Measurements from ENCODE around the gene CSAD. TPM values are rescaled to one million over a fixed set of nuclear protein-coding genes. Genes with fewer than 3 reads are reported as not detected.

CSAD gene
- total and polyA plus RNA-seq, 2 experiments from 2014 or later: 3.2 to 7.1 TPM

DNA sequence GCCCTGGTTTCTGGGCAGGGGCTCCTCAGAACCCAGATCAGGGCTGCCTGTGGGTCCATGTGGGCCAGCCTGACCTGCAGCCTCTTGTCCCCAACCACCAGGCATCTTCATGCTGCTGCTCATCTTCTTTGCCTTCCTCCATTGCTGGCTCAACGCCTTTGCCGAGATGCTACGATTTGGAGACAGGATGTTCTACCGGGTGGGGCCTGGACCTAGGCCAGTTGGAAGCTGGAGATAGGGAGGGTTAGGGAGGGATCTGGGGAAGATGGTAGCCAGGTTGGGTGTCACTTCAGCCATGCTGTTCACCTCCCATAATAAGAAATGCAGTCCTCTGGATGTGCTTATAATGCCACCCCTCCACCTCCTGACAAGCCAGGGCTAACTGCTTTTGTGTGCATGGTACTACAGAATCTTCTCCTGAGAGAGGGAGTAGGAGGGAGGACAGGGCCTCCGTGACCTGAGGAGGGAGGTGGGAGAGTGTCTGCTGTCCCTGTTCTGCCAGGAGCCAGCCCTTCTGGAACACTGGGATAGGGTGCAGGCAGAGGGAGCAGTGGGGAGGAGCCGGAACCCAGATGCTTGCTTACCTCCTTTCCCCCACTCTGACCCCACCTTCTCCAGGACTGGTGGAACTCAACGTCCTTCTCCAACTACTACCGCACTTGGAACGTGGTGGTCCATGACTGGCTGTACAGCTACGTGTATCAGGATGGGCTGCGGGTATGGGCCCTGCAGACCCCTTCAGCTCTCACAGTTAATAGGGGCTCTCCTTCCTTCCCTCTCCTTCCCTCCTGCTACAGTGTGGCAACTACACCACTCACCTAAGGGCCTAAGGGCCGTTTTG, 59.8 kb downstream of the CSAD start (continued):
- TF ChIP-seq, protein P1, sequence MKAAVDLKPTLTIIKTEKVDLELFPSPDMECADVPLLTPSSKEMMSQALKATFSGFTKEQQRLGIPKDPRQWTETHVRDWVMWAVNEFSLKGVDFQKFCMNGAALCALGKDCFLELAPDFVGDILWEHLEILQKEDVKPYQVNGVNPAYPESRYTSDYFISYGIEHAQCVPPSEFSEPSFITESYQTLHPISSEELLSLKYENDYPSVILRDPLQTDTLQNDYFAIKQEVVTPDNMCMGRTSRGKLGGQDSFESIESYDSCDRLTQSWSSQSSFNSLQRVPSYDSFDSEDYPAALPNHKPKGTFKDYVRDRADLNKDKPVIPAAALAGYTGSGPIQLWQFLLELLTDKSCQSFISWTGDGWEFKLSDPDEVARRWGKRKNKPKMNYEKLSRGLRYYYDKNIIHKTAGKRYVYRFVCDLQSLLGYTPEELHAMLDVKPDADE (IDR thresholded peaks at IDR 0.05): no peak

DNA sequence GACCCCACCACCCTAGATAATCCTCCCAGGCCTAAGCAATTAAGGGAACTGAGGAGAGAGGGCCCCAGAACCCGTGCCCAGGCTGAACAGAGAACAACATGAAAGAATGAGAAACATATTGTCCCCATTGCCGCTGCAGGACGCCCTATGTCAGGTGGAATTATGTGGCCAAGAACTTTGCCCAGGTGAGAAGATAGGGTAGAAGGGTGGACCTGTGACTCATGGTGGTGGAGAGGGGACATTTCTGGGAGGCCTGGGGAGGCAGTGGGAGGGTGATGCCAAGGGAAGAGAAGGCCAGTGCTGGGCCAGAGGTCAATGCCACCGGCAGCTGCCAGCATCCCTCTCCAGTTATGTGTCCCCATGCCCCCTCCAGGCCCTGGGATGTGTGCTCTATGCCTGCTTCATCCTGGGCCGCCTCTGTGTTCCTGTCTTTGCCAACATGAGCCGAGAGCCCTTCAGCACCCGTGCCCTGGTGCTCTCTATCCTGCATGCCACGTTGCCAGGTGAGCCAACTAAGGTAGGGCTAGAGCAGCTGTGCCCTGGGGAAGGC, 61.9 kb downstream of the CSAD start:
- Mint-ChIP-seq H3K4me1 (no peaks in the 10 kb centered on the region; the same call in 2 of the 3 replicates), H3K4me3 (no peak overlapping the region), H3K27ac (no peak overlapping the region), H3K9me3 (peaks cover 4% of the 10 kb centered on the region; the same call in 2 of the 3 replicates), H3K27me3 (ENCODE audit: insufficient read depth, low read depth, poor library complexity) (peaks cover 11% of the 10 kb centered on the region), H3K36me3 (ENCODE audit: low read depth) (no peaks in the 10 kb centered on the region; the same call in 2 of the 3 replicates)
- H3K4me2 ChIP-seq: no peak overlapping the region
- H4K20me1 ChIP-seq (replicated peaks; ENCODE audit: insufficient read depth): no peaks in the 10 kb centered on the region
- 0 out of 2 replicates have a peak, but pooled peaks cover 4% of the 10 kb centered on the region for H3F3A ChIP-seq (replicated peaks; ENCODE audit: low read depth)
- H3K27ac ChIP-seq (ENCODE audit: low read depth): no peak overlapping the region
- no peak overlapping the region for H2AFZ ChIP-seq
- H3K36me3 ChIP-seq (ENCODE audit: insufficient read depth): no peaks in the 10 kb centered on the region
- H3K9me2 ChIP-seq (ENCODE audit: insufficient read depth): peaks cover 3% of the 10 kb centered on the region; the same call in 1 of the 2 replicates
- no peak for DNase-seq (ENCODE audit: low spot score)
- H3K4me1 ChIP-seq (ENCODE audit: insufficient read depth): no peaks in the 10 kb centered on the region
- no peak for ATAC-seq
- H3K27me3 ChIP-seq (ENCODE audit: insufficient read depth): no peaks in the 10 kb centered on the region
- no peak overlapping the region for H3K4me3 ChIP-seq
- H3K79me2 ChIP-seq (replicated peaks; ENCODE audit: insufficient read depth): no peaks in the 10 kb centered on the region
- TF ChIP-seq, protein P1 (IDR thresholded peaks at IDR 0.05): no peak
- TF ChIP-seq, protein P2, sequence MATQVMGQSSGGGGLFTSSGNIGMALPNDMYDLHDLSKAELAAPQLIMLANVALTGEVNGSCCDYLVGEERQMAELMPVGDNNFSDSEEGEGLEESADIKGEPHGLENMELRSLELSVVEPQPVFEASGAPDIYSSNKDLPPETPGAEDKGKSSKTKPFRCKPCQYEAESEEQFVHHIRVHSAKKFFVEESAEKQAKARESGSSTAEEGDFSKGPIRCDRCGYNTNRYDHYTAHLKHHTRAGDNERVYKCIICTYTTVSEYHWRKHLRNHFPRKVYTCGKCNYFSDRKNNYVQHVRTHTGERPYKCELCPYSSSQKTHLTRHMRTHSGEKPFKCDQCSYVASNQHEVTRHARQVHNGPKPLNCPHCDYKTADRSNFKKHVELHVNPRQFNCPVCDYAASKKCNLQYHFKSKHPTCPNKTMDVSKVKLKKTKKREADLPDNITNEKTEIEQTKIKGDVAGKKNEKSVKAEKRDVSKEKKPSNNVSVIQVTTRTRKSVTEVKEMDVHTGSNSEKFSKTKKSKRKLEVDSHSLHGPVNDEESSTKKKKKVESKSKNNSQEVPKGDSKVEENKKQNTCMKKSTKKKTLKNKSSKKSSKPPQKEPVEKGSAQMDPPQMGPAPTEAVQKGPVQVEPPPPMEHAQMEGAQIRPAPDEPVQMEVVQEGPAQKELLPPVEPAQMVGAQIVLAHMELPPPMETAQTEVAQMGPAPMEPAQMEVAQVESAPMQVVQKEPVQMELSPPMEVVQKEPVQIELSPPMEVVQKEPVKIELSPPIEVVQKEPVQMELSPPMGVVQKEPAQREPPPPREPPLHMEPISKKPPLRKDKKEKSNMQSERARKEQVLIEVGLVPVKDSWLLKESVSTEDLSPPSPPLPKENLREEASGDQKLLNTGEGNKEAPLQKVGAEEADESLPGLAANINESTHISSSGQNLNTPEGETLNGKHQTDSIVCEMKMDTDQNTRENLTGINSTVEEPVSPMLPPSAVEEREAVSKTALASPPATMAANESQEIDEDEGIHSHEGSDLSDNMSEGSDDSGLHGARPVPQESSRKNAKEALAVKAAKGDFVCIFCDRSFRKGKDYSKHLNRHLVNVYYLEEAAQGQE (IDR thresholded peaks at IDR 0.05; ENCODE audit: unreplicated experiment): no peak
- no peak for TF ChIP-seq STAT1 (IDR thresholded peaks at IDR 0.05; ENCODE audit: unreplicated experiment)
- no peak for TF ChIP-seq EZH2phosphoT487 (IDR thresholded peaks at IDR 0.05; ENCODE audit: unreplicated experiment)
- TF ChIP-seq, protein P3, sequence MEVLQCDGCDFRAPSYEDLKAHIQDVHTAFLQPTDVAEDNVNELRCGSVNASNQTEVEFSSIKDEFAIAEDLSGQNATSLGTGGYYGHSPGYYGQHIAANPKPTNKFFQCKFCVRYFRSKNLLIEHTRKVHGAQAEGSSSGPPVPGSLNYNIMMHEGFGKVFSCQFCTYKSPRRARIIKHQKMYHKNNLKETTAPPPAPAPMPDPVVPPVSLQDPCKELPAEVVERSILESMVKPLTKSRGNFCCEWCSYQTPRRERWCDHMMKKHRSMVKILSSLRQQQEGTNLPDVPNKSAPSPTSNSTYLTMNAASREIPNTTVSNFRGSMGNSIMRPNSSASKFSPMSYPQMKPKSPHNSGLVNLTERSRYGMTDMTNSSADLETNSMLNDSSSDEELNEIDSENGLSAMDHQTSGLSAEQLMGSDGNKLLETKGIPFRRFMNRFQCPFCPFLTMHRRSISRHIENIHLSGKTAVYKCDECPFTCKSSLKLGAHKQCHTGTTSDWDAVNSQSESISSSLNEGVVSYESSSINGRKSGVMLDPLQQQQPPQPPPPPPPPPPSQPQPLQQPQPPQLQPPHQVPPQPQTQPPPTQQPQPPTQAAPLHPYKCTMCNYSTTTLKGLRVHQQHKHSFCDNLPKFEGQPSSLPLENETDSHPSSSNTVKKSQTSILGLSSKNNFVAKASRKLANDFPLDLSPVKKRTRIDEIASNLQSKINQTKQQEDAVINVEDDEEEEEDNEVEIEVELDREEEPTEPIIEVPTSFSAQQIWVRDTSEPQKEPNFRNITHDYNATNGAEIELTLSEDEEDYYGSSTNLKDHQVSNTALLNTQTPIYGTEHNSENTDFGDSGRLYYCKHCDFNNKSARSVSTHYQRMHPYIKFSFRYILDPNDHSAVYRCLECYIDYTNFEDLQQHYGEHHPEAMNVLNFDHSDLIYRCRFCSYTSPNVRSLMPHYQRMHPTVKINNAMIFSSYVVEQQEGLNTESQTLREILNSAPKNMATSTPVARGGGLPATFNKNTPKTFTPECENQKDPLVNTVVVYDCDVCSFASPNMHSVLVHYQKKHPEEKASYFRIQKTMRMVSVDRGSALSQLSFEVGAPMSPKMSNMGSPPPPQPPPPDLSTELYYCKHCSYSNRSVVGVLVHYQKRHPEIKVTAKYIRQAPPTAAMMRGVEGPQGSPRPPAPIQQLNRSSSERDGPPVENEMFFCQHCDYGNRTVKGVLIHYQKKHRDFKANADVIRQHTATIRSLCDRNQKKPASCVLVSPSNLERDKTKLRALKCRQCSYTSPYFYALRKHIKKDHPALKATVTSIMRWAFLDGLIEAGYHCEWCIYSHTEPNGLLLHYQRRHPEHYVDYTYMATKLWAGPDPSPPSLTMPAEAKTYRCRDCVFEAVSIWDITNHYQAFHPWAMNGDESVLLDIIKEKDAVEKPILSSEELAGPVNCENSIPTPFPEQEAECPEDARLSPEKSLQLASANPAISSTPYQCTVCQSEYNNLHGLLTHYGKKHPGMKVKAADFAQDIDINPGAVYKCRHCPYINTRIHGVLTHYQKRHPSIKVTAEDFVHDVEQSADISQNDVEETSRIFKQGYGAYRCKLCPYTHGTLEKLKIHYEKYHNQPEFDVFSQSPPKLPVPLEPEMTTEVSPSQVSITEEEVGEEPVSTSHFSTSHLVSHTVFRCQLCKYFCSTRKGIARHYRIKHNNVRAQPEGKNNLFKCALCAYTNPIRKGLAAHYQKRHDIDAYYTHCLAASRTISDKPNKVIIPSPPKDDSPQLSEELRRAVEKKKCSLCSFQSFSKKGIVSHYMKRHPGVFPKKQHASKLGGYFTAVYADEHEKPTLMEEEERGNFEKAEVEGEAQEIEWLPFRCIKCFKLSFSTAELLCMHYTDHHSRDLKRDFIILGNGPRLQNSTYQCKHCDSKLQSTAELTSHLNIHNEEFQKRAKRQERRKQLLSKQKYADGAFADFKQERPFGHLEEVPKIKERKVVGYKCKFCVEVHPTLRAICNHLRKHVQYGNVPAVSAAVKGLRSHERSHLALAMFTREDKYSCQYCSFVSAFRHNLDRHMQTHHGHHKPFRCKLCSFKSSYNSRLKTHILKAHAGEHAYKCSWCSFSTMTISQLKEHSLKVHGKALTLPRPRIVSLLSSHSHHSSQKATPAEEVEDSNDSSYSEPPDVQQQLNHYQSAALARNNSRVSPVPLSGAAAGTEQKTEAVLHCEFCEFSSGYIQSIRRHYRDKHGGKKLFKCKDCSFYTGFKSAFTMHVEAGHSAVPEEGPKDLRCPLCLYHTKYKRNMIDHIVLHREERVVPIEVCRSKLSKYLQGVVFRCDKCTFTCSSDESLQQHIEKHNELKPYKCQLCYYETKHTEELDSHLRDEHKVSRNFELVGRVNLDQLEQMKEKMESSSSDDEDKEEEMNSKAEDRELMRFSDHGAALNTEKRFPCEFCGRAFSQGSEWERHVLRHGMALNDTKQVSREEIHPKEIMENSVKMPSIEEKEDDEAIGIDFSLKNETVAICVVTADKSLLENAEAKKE (CRISPR knock-in tag; IDR thresholded peaks at IDR 0.05): no peak
- no peak for TF ChIP-seq EZH2 (IDR thresholded peaks at IDR 0.05; ENCODE audit: low read depth, unreplicated experiment)
- TF ChIP-seq, protein P4, sequence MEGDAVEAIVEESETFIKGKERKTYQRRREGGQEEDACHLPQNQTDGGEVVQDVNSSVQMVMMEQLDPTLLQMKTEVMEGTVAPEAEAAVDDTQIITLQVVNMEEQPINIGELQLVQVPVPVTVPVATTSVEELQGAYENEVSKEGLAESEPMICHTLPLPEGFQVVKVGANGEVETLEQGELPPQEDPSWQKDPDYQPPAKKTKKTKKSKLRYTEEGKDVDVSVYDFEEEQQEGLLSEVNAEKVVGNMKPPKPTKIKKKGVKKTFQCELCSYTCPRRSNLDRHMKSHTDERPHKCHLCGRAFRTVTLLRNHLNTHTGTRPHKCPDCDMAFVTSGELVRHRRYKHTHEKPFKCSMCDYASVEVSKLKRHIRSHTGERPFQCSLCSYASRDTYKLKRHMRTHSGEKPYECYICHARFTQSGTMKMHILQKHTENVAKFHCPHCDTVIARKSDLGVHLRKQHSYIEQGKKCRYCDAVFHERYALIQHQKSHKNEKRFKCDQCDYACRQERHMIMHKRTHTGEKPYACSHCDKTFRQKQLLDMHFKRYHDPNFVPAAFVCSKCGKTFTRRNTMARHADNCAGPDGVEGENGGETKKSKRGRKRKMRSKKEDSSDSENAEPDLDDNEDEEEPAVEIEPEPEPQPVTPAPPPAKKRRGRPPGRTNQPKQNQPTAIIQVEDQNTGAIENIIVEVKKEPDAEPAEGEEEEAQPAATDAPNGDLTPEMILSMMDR (conservative IDR thresholded peaks at IDR 0.05; ENCODE audit: low read depth in 2 of 2): no peak
- no peak for TF ChIP-seq ZNF331 (CRISPR knock-in tag; IDR thresholded peaks at IDR 0.05; ENCODE audit: low read depth)
